Uterus (tissue), 2 donors: ENCODE data around the gene CDKL1.

Experiments
- CTCF ChIP-seq, 4 experiments: fragments of 200-600 bp in 2 of 4; fragments of 450-650 bp in 2 of 4; sonication (generic) in 2 of 4; IDR thresholded peaks; one replicate each; pipeline ENCODE4 v1.5.1; 2016 to 2019; ENCODE audit warnings: antibody characterized with exemption in 4 of 4, mild to moderate bottlenecking in 2 of 4, moderate library complexity in 1 of 4
- POLR2A ChIP-seq, 2 donors: fragments of 450-650 bp; IDR thresholded peaks; one replicate each; pipeline ENCODE4 v1.6.1; 2016; ENCODE audit warnings: antibody characterized with exemption in 2 of 2, mild to moderate bottlenecking in 1 of 2, moderate library complexity in 1 of 2

DNA sequence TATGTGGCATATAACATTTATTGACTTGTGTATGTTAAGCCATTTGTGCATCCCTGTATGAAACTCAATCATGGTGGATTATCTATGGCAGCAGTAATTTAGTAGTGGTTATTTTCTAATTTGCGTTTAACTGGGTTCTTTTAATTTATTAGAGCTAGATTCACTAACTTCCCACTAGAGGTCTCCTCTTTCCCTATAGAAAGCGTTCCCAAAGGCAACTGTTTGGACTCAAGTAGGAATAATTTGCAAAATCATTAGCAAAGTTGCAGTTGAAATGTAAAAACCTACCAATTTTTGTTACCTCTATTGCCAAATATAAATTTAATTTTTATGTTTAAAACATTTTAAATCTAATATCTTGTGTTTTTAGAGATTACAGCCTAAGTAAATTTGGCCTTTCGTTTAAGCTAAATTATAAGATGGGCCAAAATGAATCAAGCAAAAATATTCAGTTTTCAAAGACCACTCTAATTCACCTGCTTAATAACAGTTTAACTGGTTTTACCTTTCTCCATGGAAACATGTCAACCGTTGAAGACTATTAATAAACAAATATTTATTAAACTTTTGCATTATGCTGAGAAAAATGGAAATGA lies 78.6 kb downstream of the CDKL1 start:
- peak; percentile 62 to 78 (median 66) for TF ChIP-seq CTCF (IDR thresholded peaks at IDR 0.05)
- TF ChIP-seq POLR2A (IDR thresholded peaks at IDR 0.05) = no peak
